HG02885 (cell line): ENCODE measurements around the gene SIL1.
"Not testable (repeated sequence)": the region's sequence is repeated elsewhere in the genome, so short reads cannot be mapped to it uniquely, and the experiment has no call there.

Experiments
- ATAC-seq: cut with Tn5 transposase; IDR thresholded peaks from one replicate; pipeline ENCODE4 v1.9.1; 2021; ENCODE audit warnings: mild to moderate bottlenecking; ENCODE audit not compliant: unreplicated experiment, poor library complexity

SIL1 gene

GRCh38 chr5:139079225-139079990, 118.8 kb downstream of the SIL1 start:
- no peak for ATAC-seq

DNA sequence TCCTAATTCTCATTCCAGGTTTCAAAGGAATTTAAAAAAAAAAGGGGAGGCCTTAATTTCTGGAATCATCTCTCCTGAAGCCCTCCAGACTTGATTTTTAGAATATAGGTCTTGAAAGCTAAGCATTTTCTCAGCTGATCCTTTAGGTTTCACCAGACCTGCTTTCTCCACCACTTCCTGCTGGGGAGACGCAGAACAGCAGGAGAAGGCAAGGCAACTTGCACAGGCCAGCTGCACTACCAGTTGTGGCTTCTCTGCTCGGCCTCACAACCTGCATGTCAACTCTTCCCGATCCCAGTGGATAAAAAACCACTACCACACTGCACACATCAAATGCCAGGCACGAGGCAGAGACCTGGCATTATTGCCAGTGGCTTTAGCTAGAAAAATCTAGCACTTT, 119.8 kb downstream of the SIL1 start:
- no peak for ATAC-seq

GRCh38 chr5:139077899-139078298, 120.3 kb downstream of the SIL1 start:
- no peak for ATAC-seq

GRCh38 chr5:139076111-139076510, 122.1 kb downstream of the SIL1 start:
- no peak for ATAC-seq

- no peak for ATAC-seq
These were observed 122.8 kb downstream of the SIL1 start for GRCh38 chr5:139075066-139076050.

DNA sequence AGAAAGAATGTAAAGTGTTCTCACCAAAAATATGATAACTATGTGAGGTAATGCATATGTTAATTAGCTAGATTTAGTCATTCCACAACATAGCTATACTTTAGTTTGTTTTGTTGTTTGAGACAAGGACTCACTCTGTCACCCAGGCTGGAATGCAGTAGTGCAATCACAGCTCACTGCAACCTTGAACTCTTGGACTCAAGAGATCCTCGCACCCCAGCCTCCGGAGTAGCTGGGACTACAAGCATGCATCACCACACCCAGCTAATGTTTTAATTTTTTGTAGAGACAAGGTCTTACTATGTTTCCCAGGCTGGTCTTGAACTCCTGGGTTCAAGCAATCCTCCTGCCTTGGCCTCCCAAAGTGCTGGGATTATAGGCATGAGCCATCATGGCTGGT, 124.2 kb downstream of the SIL1 start:
- ATAC-seq: not testable (repeated sequence)

GRCh38 chr5:139068494-139069151, 129.5 kb downstream of the SIL1 start:
- ATAC-seq: no peak

DNA sequence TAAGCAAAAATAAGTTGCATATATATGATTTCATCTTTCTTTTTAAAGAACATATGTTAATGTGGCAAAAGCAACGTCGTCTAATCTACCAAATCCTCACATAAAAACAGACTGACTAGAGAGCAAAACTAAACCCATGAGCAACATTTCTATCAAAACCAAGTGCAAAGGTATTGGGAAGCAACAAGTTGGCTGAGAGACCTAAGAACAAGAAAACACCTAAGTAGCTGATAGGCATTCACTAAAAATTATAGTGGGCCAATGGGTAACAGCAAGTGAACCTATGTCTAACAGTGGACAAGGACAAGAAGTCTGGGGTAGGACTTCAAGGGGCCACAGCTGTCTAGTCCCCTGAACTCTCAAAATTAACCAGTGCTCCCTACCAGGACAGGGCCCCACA, 130.1 kb downstream of the SIL1 start:
- ATAC-seq: no peak

GRCh38 chr5:139065306-139065705, 132.9 kb downstream of the SIL1 start:
- no peak for ATAC-seq

GRCh38 chr5:139064613-139065012, 133.6 kb downstream of the SIL1 start:
- ATAC-seq: no peak

GRCh38 chr5:139063664-139064054, 134.5 kb downstream of the SIL1 start:
- no peak for ATAC-seq

DNA sequence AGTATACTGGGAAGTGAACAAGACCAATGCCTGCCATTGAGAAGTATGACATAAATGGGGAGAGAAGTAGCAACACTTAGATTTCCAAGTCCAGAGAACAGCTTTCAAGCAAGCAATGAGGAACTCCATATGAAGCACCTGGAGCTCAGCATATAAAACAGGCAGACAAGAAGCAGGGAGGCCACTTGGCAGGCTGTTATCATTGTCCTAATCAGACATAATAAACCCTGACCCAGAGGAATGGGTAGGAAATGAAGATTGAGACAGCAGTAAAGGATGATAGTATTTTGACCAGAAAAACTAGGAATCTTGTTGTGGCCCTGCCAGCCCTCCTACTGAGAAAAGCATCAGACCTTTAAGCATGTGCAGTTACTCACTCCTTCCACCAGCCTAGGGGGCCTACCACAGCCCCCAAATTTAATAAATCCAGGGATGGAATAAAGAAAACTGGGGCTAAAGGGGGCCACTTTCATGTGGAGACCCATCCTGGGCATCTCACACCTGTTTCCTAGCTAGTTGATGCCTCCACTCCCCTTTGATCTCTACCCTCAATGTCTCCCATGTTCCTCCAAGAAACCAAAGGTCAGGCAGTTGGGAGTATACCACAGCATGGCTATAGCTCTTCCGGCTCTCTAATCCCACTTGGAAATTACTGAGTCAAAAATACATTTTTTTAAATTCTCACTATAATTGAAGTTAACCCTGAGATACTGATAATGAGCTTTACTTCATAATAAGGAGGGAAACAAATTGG, 135.1 kb downstream of the SIL1 start:
- no peak for ATAC-seq

- no peak for ATAC-seq
These were observed 136.3 kb downstream of the SIL1 start for GRCh38 chr5:139061856-139062255.

DNA sequence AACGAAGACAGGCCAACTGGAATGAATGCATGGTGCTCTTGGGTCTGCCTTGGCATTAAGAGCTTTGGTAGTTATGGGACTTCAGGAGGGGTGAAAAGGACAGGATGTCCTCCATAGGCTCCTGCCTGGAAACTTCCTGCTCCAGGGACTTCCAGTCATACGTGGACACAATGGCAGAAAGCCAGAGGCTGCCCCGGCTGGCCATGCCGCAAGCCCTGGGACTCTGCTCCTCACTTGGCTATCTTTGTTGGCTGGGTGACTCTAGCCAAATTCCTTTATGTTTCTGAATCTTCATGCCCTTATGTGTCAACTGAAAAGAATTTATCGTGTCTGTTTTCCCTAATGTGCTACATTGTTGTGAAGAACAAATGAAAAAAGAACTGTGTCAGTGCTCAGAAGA, 136.9 kb downstream of the SIL1 start:
- ATAC-seq: no peak

DNA sequence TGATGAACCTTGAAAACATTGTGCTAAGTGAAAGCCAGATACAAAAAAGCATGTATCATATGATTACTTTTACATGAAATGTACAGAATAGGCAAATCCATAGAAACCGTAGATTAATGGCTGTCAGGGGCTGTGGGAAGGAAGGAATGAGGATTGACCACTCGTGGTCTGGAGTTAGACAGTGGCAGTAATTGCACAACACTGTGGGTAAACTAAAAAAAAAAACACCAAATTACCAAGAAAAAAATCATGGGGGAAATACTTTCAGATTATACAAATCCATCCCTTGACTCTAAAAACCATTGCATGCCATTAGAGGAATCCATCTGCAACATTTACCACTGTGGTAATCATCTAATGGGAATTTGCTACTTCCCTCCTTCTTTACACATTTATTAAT, 140.0 kb downstream of the SIL1 start:
- ATAC-seq: no peak

DNA sequence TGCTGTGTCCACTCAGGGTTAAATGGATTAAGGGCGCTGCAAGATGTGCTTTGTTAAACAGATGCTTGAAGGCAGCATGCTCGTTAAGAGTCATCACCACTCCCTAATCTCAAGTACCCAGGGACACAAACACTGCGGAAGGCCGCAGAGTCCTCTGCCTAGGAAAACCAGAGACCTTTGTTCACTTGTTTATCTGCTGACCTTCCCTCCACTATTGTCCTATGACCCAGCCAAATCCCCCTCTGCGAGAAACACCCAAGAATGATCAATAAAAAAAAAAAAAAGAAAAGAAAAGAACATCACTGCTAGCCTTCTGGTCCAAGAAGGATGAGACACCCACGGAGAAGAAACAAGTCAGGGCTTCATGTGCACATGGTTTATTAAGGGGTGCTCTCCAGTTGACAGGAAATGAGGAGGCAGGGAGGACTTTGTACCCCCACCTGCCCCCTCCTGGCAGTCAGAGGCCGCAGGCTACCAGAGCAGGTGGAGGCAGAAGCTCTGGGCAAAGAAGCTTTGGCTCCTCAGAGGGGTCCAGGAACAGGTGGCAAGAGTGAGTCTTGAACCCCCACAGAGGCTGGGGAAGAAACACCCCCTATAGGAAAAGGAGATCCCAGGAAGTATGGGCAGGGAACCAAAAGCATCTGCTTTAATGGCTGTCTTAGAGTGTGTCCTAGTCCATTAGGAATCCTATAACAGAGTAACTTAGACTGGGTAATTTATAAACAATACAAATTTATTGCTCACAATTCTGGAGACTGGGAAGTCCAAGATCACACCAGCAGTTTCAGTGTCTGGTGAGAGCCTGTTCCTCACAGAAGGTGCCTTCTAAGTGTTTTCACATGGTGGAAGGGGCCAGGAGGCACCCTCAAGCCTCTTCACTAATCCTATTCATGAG, 140.9 kb downstream of the SIL1 start:
- not testable (repeated sequence) for ATAC-seq

DNA sequence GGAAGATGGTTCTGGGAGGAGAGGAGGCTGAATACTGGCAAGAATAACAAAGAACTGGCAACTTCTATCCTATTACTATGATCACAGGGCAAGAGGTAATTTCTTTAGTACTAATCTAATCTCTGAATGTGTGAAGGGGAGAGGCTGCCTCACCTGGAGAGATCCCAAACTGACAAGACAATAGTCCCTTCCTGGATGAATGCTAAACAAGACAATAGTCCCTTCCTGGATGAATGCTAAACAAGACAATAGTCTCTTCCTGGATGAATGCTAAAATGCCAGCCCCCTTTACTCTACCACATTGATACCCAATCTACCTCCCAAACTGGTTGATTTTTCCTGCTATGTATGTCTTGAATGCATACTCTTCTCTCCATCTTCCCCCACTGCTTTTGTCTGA, 145.2 kb downstream of the SIL1 start:
- ATAC-seq: no peak

DNA sequence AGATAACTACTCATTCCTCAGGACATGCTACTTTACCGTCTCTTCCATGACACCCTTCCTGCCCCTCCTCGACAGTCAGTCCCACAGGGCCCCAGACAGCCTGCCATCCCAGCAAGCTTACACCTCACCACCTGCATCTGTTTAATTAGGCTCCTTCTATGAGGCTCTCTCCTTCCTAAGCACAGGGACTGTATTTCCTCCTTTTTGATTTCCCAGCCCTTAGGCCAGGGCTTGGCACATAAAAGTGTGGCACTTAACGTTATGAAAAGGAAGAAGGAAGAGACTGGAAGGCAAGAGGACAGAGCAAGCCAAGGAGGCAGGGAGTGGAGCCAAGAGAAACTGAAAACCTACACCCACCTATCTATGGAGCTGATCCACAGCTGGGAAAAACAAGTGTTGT, 146.8 kb downstream of the SIL1 start:
- no peak for ATAC-seq

DNA sequence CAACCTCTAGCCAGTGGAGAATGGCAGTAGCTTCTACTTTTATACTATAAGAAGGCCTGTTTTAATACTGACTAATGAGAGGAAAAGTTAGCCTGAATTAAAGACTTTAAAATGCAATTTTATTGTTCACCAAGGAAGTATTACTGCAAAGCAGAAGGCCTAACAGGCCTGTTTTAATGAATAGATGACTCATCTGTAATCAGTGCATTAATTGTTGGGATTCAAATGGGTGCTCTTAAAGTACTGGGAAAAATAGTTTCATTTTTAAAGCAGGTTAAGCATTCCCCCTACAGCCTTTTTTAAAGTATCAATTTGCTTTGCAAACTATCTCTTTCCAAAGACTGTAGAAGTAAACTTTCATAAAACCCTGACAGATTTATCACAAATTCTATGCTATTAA, 147.7 kb downstream of the SIL1 start:
- ATAC-seq: no peak
